ENCODE results near the gene MRGPRG.

GRCh38 chr11:3203221-3204043 lies 15.2 kb downstream of the MRGPRG start:
- TF ChIP-seq CTCF (IDR thresholded peaks at IDR 0.05; ENCODE audit: insufficient read depth, low read length, poor library complexity, severe bottlenecking) (no peak), EZH2phosphoT487 (conservative IDR thresholded peaks at IDR 0.05; ENCODE audit: low read length) (no peak)

Data from SU-DHL-6 (cell line).